ENCODE data around the gene MCRS1. TPM values are rescaled to one million over a fixed set of nuclear protein-coding genes. Genes with fewer than 3 reads are reported as not detected.

The MCRS1 gene
- total and polyA plus RNA-seq, 2 donors (not counting 3 experiments of a cell fraction or from before 2014, with no cell fraction given): 71.1 to 99.3 TPM

- FAIRE-seq: peak; percentile 72
- CTCF ChIA-PET: interaction anchor here (0.9 to 11.1 kb wide), 8 partner anchors 10 to 187 kb away, joined by 3 to 679 read pairs (median 4); partner anchors contain the start of gene SPATS2
- no TSS peak for BruUV-seq (replicated peaks)
Measured at GRCh38 chr12:49518914-49519573, 48.9 kb downstream of the MCRS1 start.

GRCh38 chr12:49515266-49515665 lies 52.7 kb downstream of the MCRS1 start:
- no peaks in the 10 kb centered on the region for H3K27me3 ChIP-seq (ENCODE audit: control insufficient read depth in 2 of 2, insufficient read depth in 2 of 2, low read length in 2 of 2)
- peak overlapping the region; percentile 62 for H3K27ac ChIP-seq (ENCODE audit: insufficient read depth, low read depth, low read length)
- no peaks in the 10 kb centered on the region for H3K9me1 ChIP-seq (replicated peaks; ENCODE audit: control insufficient read depth, extremely low read depth, insufficient read depth, low read length)
- ChIA-PET POLR2A (interaction anchor here (1.0 kb wide), 1 partner anchor 148 kb away, joined by 3 read pairs; the partner anchor contains the start of gene SPATS2), CTCF (interaction anchor here (0.8 to 11.1 kb wide), 12 partner anchors 11 to 184 kb away, joined by 3 to 679 read pairs (median 20); partner anchors contain the start of genes C1QL4, DNAJC22 and SPATS2)
- peaks cover 38% of the 10 kb centered on the region for H3K4me1 ChIP-seq (ENCODE audit: control insufficient read depth, extremely low read depth, insufficient read depth, low read length)
- intact Hi-C loops (cut with micrococcal nuclease): loop anchor here (1.0 to 10.0 kb wide), 3 partner anchors 26 to 230 kb away; no protein-coding TSS in a partner anchor
- H3K4me3 ChIP-seq (replicated peaks in 1 of 3; ENCODE audit: insufficient read depth in 1 of 3, low read depth in 1 of 3, low read length in 3 of 3): no peak overlapping the region
- peak; percentile 83 for DNase-seq (ENCODE audit: low read depth, low spot score)
- no TSS peak for BruUV-seq (replicated peaks)
- H3K79me2 ChIP-seq (ENCODE audit: control insufficient read depth, insufficient read depth, low read length): no peaks in the 10 kb centered on the region
- no peak overlapping the region for H2AFZ ChIP-seq (ENCODE audit: low read depth, low read length)
- H3K9ac ChIP-seq (replicated peaks; ENCODE audit: extremely low read depth, insufficient read depth, low read length): peak overlapping the region; percentile 34
- peaks cover 3 to 9% of the 10 kb centered on the region in 2 experiments for H3K36me3 ChIP-seq (ENCODE audit: control insufficient read depth in 2 of 2, extremely low read depth in 1 of 2, insufficient read depth in 2 of 2, low read length in 2 of 2)
- dilution Hi-C loops (cut with MboI; ENCODE audit: extremely low pct_ligation_motif_present, low sequenced_read_pairs): loop anchor here (25.0 kb wide), 1 partner anchor 153 kb away; the partner anchor contains the start of gene SPATS2
- TF ChIP-seq POLR2AphosphoS5 (IDR thresholded peaks at IDR 0.05; ENCODE audit: insufficient read depth, low read depth, low read length): peak; percentile 78
- TF ChIP-seq JUN (IDR thresholded peaks at IDR 0.05; ENCODE audit: borderline replicate concordance, insufficient read depth, insufficient read length, low read depth): peak; percentile 71
- no peak for TF ChIP-seq MYC (IDR thresholded peaks at IDR 0.05; ENCODE audit: low read depth, low read length)
- TF ChIP-seq GATA2 (IDR thresholded peaks at IDR 0.05; ENCODE audit: insufficient read depth, insufficient read length, low read depth, low read length): no peak
- TF ChIP-seq CTCF (IDR thresholded peaks at IDR 0.05; ENCODE audit: extremely low read depth in 1 of 2, insufficient read depth in 1 of 2, low read depth in 1 of 2, low read length in 2 of 2): no peak
- peak; percentile 92 for TF ChIP-seq FOS (IDR thresholded peaks at IDR 0.05; ENCODE audit: borderline replicate concordance, insufficient read depth, low read length)
- no peak for TF ChIP-seq MAX (IDR thresholded peaks at IDR 0.05; ENCODE audit: insufficient read depth, insufficient read length)
- no peaks in the 10 kb centered on the region for H3K9me3 ChIP-seq (replicated peaks; ENCODE audit: control insufficient read depth, insufficient read depth, low read length)
- peak overlapping the region; percentile 75 for H3K4me2 ChIP-seq (ENCODE audit: insufficient read depth, low read length)
- H4K20me1 ChIP-seq (replicated peaks; ENCODE audit: control insufficient read depth, extremely low read depth, insufficient read depth, low read length): no peaks in the 10 kb centered on the region
- FAIRE-seq: peak; percentile 70

More at GRCh38 chr12:49518914-49519573, 48.9 kb downstream of the MCRS1 start:
- no peaks in the 10 kb centered on the region for H3K9me1 ChIP-seq (replicated peaks; ENCODE audit: control insufficient read depth, extremely low read depth, insufficient read depth, low read length)
- peaks cover 7 to 18% of the 10 kb centered on the region in 2 experiments for H3K36me3 ChIP-seq (ENCODE audit: control insufficient read depth in 2 of 2, extremely low read depth in 1 of 2, insufficient read depth in 2 of 2, low read length in 2 of 2)
- H2AFZ ChIP-seq (ENCODE audit: low read depth, low read length): no peak overlapping the region
- H3K9ac ChIP-seq (replicated peaks; ENCODE audit: extremely low read depth, insufficient read depth, low read length): no peak overlapping the region
- no peaks in the 10 kb centered on the region for H4K20me1 ChIP-seq (replicated peaks; ENCODE audit: control insufficient read depth, extremely low read depth, insufficient read depth, low read length)
- POLR2A ChIA-PET: no interaction called here
- H3K4me2 ChIP-seq (ENCODE audit: insufficient read depth, low read length): no peak overlapping the region
- peaks cover 20% of the 10 kb centered on the region for H3K4me1 ChIP-seq (ENCODE audit: control insufficient read depth, extremely low read depth, insufficient read depth, low read length)
- H3K27ac ChIP-seq (ENCODE audit: insufficient read depth, low read depth, low read length): no peak overlapping the region
- DNase-seq (ENCODE audit: low read depth, low spot score): peak; percentile 73
- H3K79me2 ChIP-seq (ENCODE audit: control insufficient read depth, insufficient read depth, low read length): no peaks in the 10 kb centered on the region
- no peak overlapping the region for H3K4me3 ChIP-seq (replicated peaks in 1 of 3; ENCODE audit: insufficient read depth in 1 of 3, low read depth in 1 of 3, low read length in 3 of 3)
- no peaks in the 10 kb centered on the region for H3K27me3 ChIP-seq (ENCODE audit: control insufficient read depth in 2 of 2, insufficient read depth in 2 of 2, low read length in 2 of 2)
- no peaks in the 10 kb centered on the region for H3K9me3 ChIP-seq (replicated peaks; ENCODE audit: control insufficient read depth, insufficient read depth, low read length)
- TF ChIP-seq POLR2AphosphoS5 (IDR thresholded peaks at IDR 0.05; ENCODE audit: insufficient read depth, low read depth, low read length) (no peak), FOS (IDR thresholded peaks at IDR 0.05; ENCODE audit: borderline replicate concordance, insufficient read depth, low read length) (peak; percentile 76)
- dilution Hi-C loops (cut with MboI; ENCODE audit: extremely low pct_ligation_motif_present, low sequenced_read_pairs): loop anchor here (25.0 kb wide), 1 partner anchor 157 kb away; the partner anchor contains the start of gene SPATS2
- intact Hi-C loops (cut with micrococcal nuclease): loop anchor here (10.0 kb wide), 1 partner anchor 234 kb away; no protein-coding TSS in a partner anchor
